Right atrium auricular region (tissue), 2 donors: ENCODE results near the gene ZFAND2B. TPM values are rescaled to one million over a fixed set of nuclear protein-coding genes. Genes with fewer than 3 reads are reported as not detected.

Source experiments
- DNase-seq: peaks from one replicate; pipeline ENCODE4 v3.0.0-alpha.2; 2019; ENCODE audit warnings: low spot score
- H3K27ac ChIP-seq, 2 donors: fragments of 200-600 bp; sonication (generic); 1 replicate in 1 of 2; 2 replicates in 1 of 2; pipeline ENCODE4 v1.5.1; 2016 to 2019
- H3K27me3 ChIP-seq, 2 donors: fragments of 200-600 bp; sonication (generic); one replicate each; pipeline versions ENCODE4 v1.5.1 to v1.6.0; 2017 to 2019
- H3K36me3 ChIP-seq: fragments of 200-600 bp; sonication (generic); one replicate; pipeline ENCODE4 v1.5.1; 2016
- H3K4me1 ChIP-seq, 2 donors: fragments of 200-600 bp; sonication (generic); one replicate each; pipeline versions ENCODE4 v1.5.1 to v1.6.0; 2017 to 2019
- H3K4me3 ChIP-seq, 2 donors: fragments of 200-600 bp; sonication (generic); 1 replicate in 1 of 2; 2 replicates in 1 of 2; pipeline ENCODE4 v1.5.1; 2017 to 2019; ENCODE audit warnings: mild to moderate bottlenecking in 1 of 2, moderate library complexity in 1 of 2
- H3K9me3 ChIP-seq, 2 donors: fragments of 200-600 bp; sonication (generic); one replicate each; pipeline ENCODE4 v1.5.1; 2019
- CTCF ChIP-seq, 2 donors: fragments of 200-600 bp; sonication (generic); IDR thresholded peaks; one replicate each; pipeline ENCODE4 v1.5.1; 2019; ENCODE audit warnings: antibody characterized with exemption in 2 of 2
- total RNA-seq, 2 donors: library from RNA; depleted of rRNA; stranded (reverse); fragments of >200 nt; gene quantifications; one replicate each; pipeline ENCODE4 v1.1.0, GENCODE V29; 2016

ZFAND2B gene
- total RNA-seq, 2 donors from 2014 or later: 15.5 to 31.5 TPM

- no peaks in the 10 kb centered on the region for H3K27me3 ChIP-seq
- no peak for DNase-seq
- no peaks in the 10 kb centered on the region for H3K9me3 ChIP-seq
- peaks cover 0 to 30% of the 10 kb centered on the region in 2 donors for H3K4me1 ChIP-seq
- H3K36me3 ChIP-seq: peaks cover 68% of the 10 kb centered on the region
- no peak for TF ChIP-seq CTCF (IDR thresholded peaks at IDR 0.05)
- H3K4me3 ChIP-seq: no peak overlapping the region
- no peak overlapping the region for H3K27ac ChIP-seq
Measured at GRCh38 chr2:219223831-219224610, 17.4 kb downstream of the ZFAND2B start.

DNA sequence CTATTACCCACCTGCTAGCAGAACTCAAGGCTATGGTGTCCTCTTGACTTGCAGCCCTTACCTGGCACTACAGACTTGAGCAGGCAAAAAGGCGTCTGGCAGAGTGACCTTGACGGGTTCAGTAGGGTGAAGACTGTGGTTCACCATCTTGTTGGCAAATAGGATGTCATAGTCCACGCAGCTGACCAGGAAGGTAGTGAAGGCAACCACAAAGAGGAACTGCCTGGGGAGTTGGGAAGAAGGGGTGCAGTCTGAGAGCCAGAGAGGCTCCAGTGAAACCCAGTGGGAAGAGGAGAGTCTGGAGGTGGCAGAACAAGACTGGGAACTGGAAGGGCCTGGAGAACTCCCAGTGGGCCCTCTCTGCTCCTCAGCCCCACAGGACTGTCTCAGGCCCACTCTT, 18.8 kb downstream of the ZFAND2B start:
- Histone ChIP-seq H3K4me3 (no peak overlapping the region), H3K27ac (no peak overlapping the region), H3K4me1 (peaks cover 0 to 24% of the 10 kb centered on the region in 2 donors), H3K27me3 (no peaks in the 10 kb centered on the region), H3K36me3 (peaks cover 59% of the 10 kb centered on the region), H3K9me3 (no peaks in the 10 kb centered on the region)
- no peak for TF ChIP-seq CTCF (IDR thresholded peaks at IDR 0.05)
- no peak for DNase-seq

- peaks cover 0 to 35% of the 10 kb centered on the region in 2 donors for H3K4me1 ChIP-seq
- no peak for TF ChIP-seq CTCF (IDR thresholded peaks at IDR 0.05)
- no peak for DNase-seq
- H3K9me3 ChIP-seq: no peaks in the 10 kb centered on the region
- H3K4me3 ChIP-seq: peak overlapping the region; percentile 77 to 86
- H3K27me3 ChIP-seq: no peaks in the 10 kb centered on the region
- H3K27ac ChIP-seq: peak overlapping the region; percentile 95 to 97
- peaks cover 45% of the 10 kb centered on the region for H3K36me3 ChIP-seq
Measured at GRCh38 chr2:219228041-219228910, 21.7 kb downstream of the ZFAND2B start.

GRCh38 chr2:219228911-219229304, 22.3 kb downstream of the ZFAND2B start:
- H3K9me3 ChIP-seq: no peaks in the 10 kb centered on the region
- H3K4me3 ChIP-seq: peak overlapping the region; percentile 77 to 86
- no peaks in the 10 kb centered on the region for H3K27me3 ChIP-seq
- H3K36me3 ChIP-seq: peaks cover 45% of the 10 kb centered on the region
- no peak for DNase-seq
- peaks cover 0 to 35% of the 10 kb centered on the region in 2 donors for H3K4me1 ChIP-seq
- H3K27ac ChIP-seq: peak overlapping the region; percentile 95 to 97
- TF ChIP-seq CTCF (IDR thresholded peaks at IDR 0.05): no peak

- peak within 1 kb of the TSS; percentile 95 to 97 for H3K27ac ChIP-seq
- no peak for TF ChIP-seq CTCF (IDR thresholded peaks at IDR 0.05)
- peak within 1 kb of the TSS; percentile 77 to 86 for H3K4me3 ChIP-seq
- peaks cover 0 to 35% of the 10 kb centered on the region in 2 donors for H3K4me1 ChIP-seq
- DNase-seq: peak; percentile 99
- no peaks in the 10 kb centered on the region for H3K27me3 ChIP-seq
- H3K9me3 ChIP-seq: no peaks in the 10 kb centered on the region
- H3K36me3 ChIP-seq: peaks cover 45% of the 10 kb centered on the region
Measured at GRCh38 chr2:219229305-219230058, 22.9 kb downstream of the ZFAND2B start, which contains the start of the genes ANKZF1 and ATG9A. ANKZF1 (plus strand) TSS chr2:219229806; CDS start chr2:219230258, 452 bp downstream. ATG9A (minus strand) TSS chr2:219229636; CDS start chr2:219228024, 1,612 bp downstream.
